Pancreas (tissue), 10 donors: ENCODE results near the gene TIMELESS. TPM values are rescaled to one million over a fixed set of nuclear protein-coding genes. Genes with fewer than 3 reads are reported as not detected.

Source experiments
- ATAC-seq, 4 donors: fragments of 200-7000 bp; cut with Tn5 transposase; one replicate each; pipeline versions ENCODE4 v1.8.0 to v1.9.1; 2020; ENCODE audit warnings: mild to moderate bottlenecking in 4 of 4, moderate library complexity in 4 of 4
- DNase-seq, 6 donors: peaks; one replicate each; pipeline ENCODE4 v3.0.0-alpha.2; 2020
- FAIRE-seq: peaks from 2 replicates; lab custom pipeline; 2012; peaks lifted over from hg19 to GRCh38; lab: Jason Lieb, UNC
- H3K27ac ChIP-seq, 4 donors: fragments of 200-600 bp; sonication (generic); 1 replicate in 3 of 4; 2 replicates in 1 of 4; pipeline versions ENCODE4 v1.5.0 to v1.8.0; 2020
- H3K27me3 ChIP-seq, 4 donors: fragments of 200-600 bp; one replicate each; pipeline ENCODE4 v1.8.0; 2021
- H3K36me3 ChIP-seq, 3 donors: fragments of 200-600 bp; sonication (generic) in 1 of 3; one replicate each; pipeline versions ENCODE4 v1.5.0 to v1.8.0; 2020 to 2021
- H3K4me1 ChIP-seq, 3 donors: fragments of 200-600 bp; one replicate each; pipeline ENCODE4 v1.8.0; 2021
- H3K4me3 ChIP-seq, 4 donors: fragments of 200-600 bp; sonication (generic) in 2 of 4; one replicate each; pipeline versions ENCODE4 v1.5.0 to v1.8.0; 2020 to 2021
- H3K9me3 ChIP-seq, 4 donors: fragments of 200-600 bp; one replicate each; pipeline ENCODE4 v1.8.0; 2021
- CTCF ChIP-seq, 4 donors: fragments of 200-600 bp; sonication (generic) in 3 of 4; IDR thresholded peaks; one replicate each; pipeline versions ENCODE4 v1.5.0 to v1.8.0; 2021; ENCODE audit warnings: antibody characterized with exemption in 4 of 4
- whole genome bisulfite sequencing, 2 donors: extraction: QIAGEN DNeasy Blood & Tissue Kit; methylation state at CpG; one replicate each; pipeline ENCODE4 v1.1.7; 2013; 5-methylcytosine and 5-hydroxymethylcytosine counted together
- intact Hi-C, 3 donors: fragments of 100-400 bp; cut with DNase I; formaldehyde crosslinking; loops; one replicate each; pipeline versions ENCODE4 v1.11.1 to v1.14.2; 2022
- polyA plus RNA-seq, 2 donors: library from polyadenylated mRNA; stranded (reverse); fragments of 200-250 nt; gene quantifications; one replicate each; pipeline ENCODE4 v1.2.3, GENCODE V29; 2013
- total RNA-seq, 6 donors: library from RNA; stranded (reverse); fragmentation: NEBNext Ultra II Directional in 4 of 6; extraction: Animal tissue kit (Norgen Biotek cat#: 25700) in 4 of 6; gene quantifications; one replicate each; pipeline versions ENCODE4 v1.2.1 to v1.2.4, GENCODE V29; 2021 to 2023
- donor health status: healthy with polysubstance abuse.
- donor health status: DM: no; HTN: no; CAD: no; lungs with moderate emphysema.
- donor health status: DM: no; HTN: no; CAD: no.
- donor health status: control.
- donor health status: control.
- donor health status: Bipolar disorder and iron deficiency.
- donor health status: DM: yes; HTN: yes; CAD: no.
- donor health status: DM: no; HTN: no; CAD: no.
- donor health status: DM: no; HTN: no; CAD: no.
- donor health status: DM: yes; HTN: yes; CAD: no.

TIMELESS gene
- total and polyA plus RNA-seq, 8 donors = 3.7 to 7.6 (median 5.0) TPM

- Histone ChIP-seq H3K9me3 (no peaks in the 10 kb centered on the region), H3K27ac (no peak overlapping the region), H3K4me3 (no peak overlapping the region), H3K4me1 (no peaks in the 10 kb centered on the region), H3K36me3 (no peaks in the 10 kb centered on the region), H3K27me3 (no peaks in the 10 kb centered on the region)
- no peak for TF ChIP-seq CTCF (IDR thresholded peaks at IDR 0.05)
- FAIRE-seq (no peak), DNase-seq (no peak), ATAC-seq (no peak)
- 96 to 98% methylated on average over 3 of the region's 3 CpGs for WGBS, 2 donors
- intact Hi-C loops = loop anchor here in 1 of 3 donors (10.0 kb wide), 1 partner anchor 67 kb away; the partner anchor contains the start of genes APOF and STAT2
Measured at GRCh38 chr12:56431850-56432249, 17.4 kb downstream of the TIMELESS start.

- FAIRE-seq = no peak
- no peak overlapping the region for H3K4me3 ChIP-seq
- no peaks in the 10 kb centered on the region for H3K36me3 ChIP-seq
- intact Hi-C loops = loop anchor here in 1 of 3 donors (10.0 kb wide), 1 partner anchor 66 kb away; the partner anchor contains the start of genes APOF and STAT2
- TF ChIP-seq CTCF (IDR thresholded peaks at IDR 0.05) = no peak
- ATAC-seq = no peak
- no peaks in the 10 kb centered on the region for H3K9me3 ChIP-seq
- H3K27ac ChIP-seq = no peak overlapping the region
- no peaks in the 10 kb centered on the region for H3K27me3 ChIP-seq
- DNase-seq = no peak
- WGBS, 2 donors = 96 to 99% methylated on average over 11 of the region's 11 CpGs
- no peaks in the 10 kb centered on the region for H3K4me1 ChIP-seq
Measured at GRCh38 chr12:56431288-56431687, 17.9 kb downstream of the TIMELESS start.

- H3K36me3 ChIP-seq = no peaks in the 10 kb centered on the region
- no peak for TF ChIP-seq CTCF (IDR thresholded peaks at IDR 0.05)
- 57 to 64% methylated on average over 3 of the region's 3 CpGs for WGBS, 2 donors
- intact Hi-C loops = no loop called here
- no peak for FAIRE-seq
- no peak for ATAC-seq
- no peak overlapping the region for H3K27ac ChIP-seq
- no peaks in the 10 kb centered on the region for H3K4me1 ChIP-seq
- no peaks in the 10 kb centered on the region for H3K9me3 ChIP-seq
- H3K27me3 ChIP-seq = no peaks in the 10 kb centered on the region
- H3K4me3 ChIP-seq = no peak overlapping the region
- no peak for DNase-seq
Measured at GRCh38 chr12:56425940-56426438, 23.2 kb downstream of the TIMELESS start.

GRCh38 chr12:56425193-56425592, 24.0 kb downstream of the TIMELESS start:
- Histone ChIP-seq H3K27me3 (no peaks in the 10 kb centered on the region), H3K4me1 (no peaks in the 10 kb centered on the region), H3K27ac (no peak overlapping the region), H3K36me3 (no peaks in the 10 kb centered on the region), H3K9me3 (no peaks in the 10 kb centered on the region), H3K4me3 (no peak overlapping the region)
- no peak for FAIRE-seq
- 79 to 87% methylated on average over 1 of the region's 1 CpG for WGBS, 2 donors
- DNase-seq = no peak
- no peak for ATAC-seq
- no peak for TF ChIP-seq CTCF (IDR thresholded peaks at IDR 0.05)
- intact Hi-C loops = no loop called here

- Histone ChIP-seq H3K27me3 (no peaks in the 10 kb centered on the region), H3K27ac (no peak overlapping the region), H3K36me3 (no peaks in the 10 kb centered on the region), H3K9me3 (no peaks in the 10 kb centered on the region), H3K4me3 (no peak overlapping the region), H3K4me1 (no peaks in the 10 kb centered on the region)
- no peak for DNase-seq
- no peak for TF ChIP-seq CTCF (IDR thresholded peaks at IDR 0.05)
- FAIRE-seq = no peak
- intact Hi-C loops = no loop called here
- ATAC-seq = no peak
- 82 to 87% methylated on average over 6 of the region's 6 CpGs for WGBS, 2 donors
Measured at GRCh38 chr12:56420411-56420810, 28.8 kb downstream of the TIMELESS start.
